Spleen (tissue), 11 donors: ENCODE results near the gene IKZF5. TPM values are rescaled to one million over a fixed set of nuclear protein-coding genes. Genes with fewer than 3 reads are reported as not detected.

Source experiments
- DNase-seq: peaks from one replicate; pipeline ENCODE4 v3.0.0-alpha.2; 2020
- H3K27ac ChIP-seq, 8 donors: fragments of 200-600 bp; sonication (generic) in 7 of 8; 1 replicate in 4 of 8; 2 replicates in 4 of 8; pipeline versions ENCODE4 v1.5.0 to v1.8.0; 2016 to 2021; ENCODE audit warnings: inconsistent platforms in 4 of 8, mild to moderate bottlenecking in 4 of 8, moderate library complexity in 1 of 8
- H3K27me3 ChIP-seq, 7 donors: fragments of 200-600 bp; sonication (generic) in 6 of 7; replicated peaks in 1 of 7; 1 replicate in 4 of 7; 2 replicates in 3 of 7; pipeline versions ENCODE4 v1.5.0 to v1.8.0; 2016 to 2021; ENCODE audit warnings: inconsistent platforms in 3 of 7, mild to moderate bottlenecking in 1 of 7
- H3K36me3 ChIP-seq, 6 donors: fragments of 200-600 bp; sonication (generic) in 5 of 6; 1 replicate in 4 of 6; 2 replicates in 2 of 6; pipeline versions ENCODE4 v1.5.0 to v1.8.0; 2016 to 2021; ENCODE audit warnings: inconsistent platforms in 2 of 6
- H3K4me1 ChIP-seq, 6 donors: fragments of 200-600 bp; sonication (generic) in 5 of 6; 1 replicate in 3 of 6; 2 replicates in 3 of 6; pipeline versions ENCODE4 v1.5.0 to v1.8.0; 2016 to 2021; ENCODE audit warnings: inconsistent platforms in 3 of 6
- H3K4me3 ChIP-seq, 8 donors: fragments of 200-600 bp; sonication (generic) in 7 of 8; 1 replicate in 4 of 8; 2 replicates in 4 of 8; pipeline versions ENCODE4 v1.5.0 to v1.8.0; 2016 to 2021; ENCODE audit warnings: inconsistent platforms in 4 of 8, mild to moderate bottlenecking in 4 of 8, moderate library complexity in 2 of 8
- H3K9me3 ChIP-seq, 8 donors: fragments of 200-600 bp; sonication (generic) in 7 of 8; 1 replicate in 4 of 8; 2 replicates in 4 of 8; pipeline versions ENCODE4 v1.5.0 to v1.8.0; 2016 to 2021; ENCODE audit warnings: inconsistent platforms in 4 of 8
- POLR2A ChIP-seq, 3 donors: fragments of 450-650 bp; IDR thresholded peaks; one replicate each; pipeline ENCODE4 v1.5.1; 2017; ENCODE audit warnings: antibody characterized with exemption in 3 of 3, mild to moderate bottlenecking in 1 of 3
- POLR2AphosphoS5 ChIP-seq, 3 donors: sonication (generic); formaldehyde crosslinking; IDR thresholded peaks; one replicate each; pipeline ENCODE4 v1.5.1; 2017; ENCODE audit warnings: antibody characterized with exemption in 3 of 3
- WGBS, 5 donors: extraction: QIAGEN DNeasy Blood & Tissue Kit in 3 of 5; methylation state at CpG; one replicate each; pipeline versions ENCODE4 v1.1.5 to v1.1.7; 2013 to 2018; 5-methylcytosine and 5-hydroxymethylcytosine counted together
- intact Hi-C: fragments of 100-400 bp; cut with DNase I; formaldehyde crosslinking; loops from one replicate; pipeline ENCODE4 v1.15.0; 2023; ENCODE audit warnings: low total_unique reads
- polyA plus RNA-seq, 3 donors: library from polyadenylated mRNA; stranded (reverse); fragments of 200-250 nt; gene quantifications; one replicate each; pipeline ENCODE4 v1.2.1, GENCODE V29; 2013
- total RNA-seq, 7 donors: library from RNA; depleted of rRNA in 3 of 7; stranded (reverse); fragments of >200 nt in 3 of 7; fragmentation: NEBNext Ultra II Directional in 4 of 7; extraction: Animal tissue kit (Norgen Biotek cat#: 25700) in 4 of 7; gene quantifications; one replicate each; pipeline versions ENCODE4 v1.1.0 to v1.2.1, GENCODE V29; 2016 to 2021
- TF ChIP-seq, protein P1 (sequence below), 11 experiments: fragments of 200-600 bp in 7 of 11; fragments of 450-650 bp in 4 of 11; sonication (generic) in 4 of 11; IDR thresholded peaks in 8 of 11; conservative IDR thresholded peaks in 3 of 11; 1 replicate in 7 of 11; 2 replicates in 4 of 11; pipeline versions ENCODE4 v1.4.0 to v1.8.0; 2016 to 2021; ENCODE audit warnings: antibody characterized with exemption in 11 of 11, inconsistent platforms in 4 of 11, mild to moderate bottlenecking in 1 of 11
- donor health status: healthy with polysubstance abuse.
- donor health status: DM: no; HTN: no; CAD: no; lungs with moderate emphysema.
- donor health status: DM: no; HTN: no; CAD: no.
- donor health status: Bipolar disorder and iron deficiency.
- donor health status: healthy.
- donor health status: DM: no; HTN: no; CAD: no.
- donor health status: DM: yes; HTN: yes; CAD: no.

Gene IKZF5
- total and polyA plus RNA-seq, 10 donors: 8.9 to 26.7 (median 16.2) TPM

DNA sequence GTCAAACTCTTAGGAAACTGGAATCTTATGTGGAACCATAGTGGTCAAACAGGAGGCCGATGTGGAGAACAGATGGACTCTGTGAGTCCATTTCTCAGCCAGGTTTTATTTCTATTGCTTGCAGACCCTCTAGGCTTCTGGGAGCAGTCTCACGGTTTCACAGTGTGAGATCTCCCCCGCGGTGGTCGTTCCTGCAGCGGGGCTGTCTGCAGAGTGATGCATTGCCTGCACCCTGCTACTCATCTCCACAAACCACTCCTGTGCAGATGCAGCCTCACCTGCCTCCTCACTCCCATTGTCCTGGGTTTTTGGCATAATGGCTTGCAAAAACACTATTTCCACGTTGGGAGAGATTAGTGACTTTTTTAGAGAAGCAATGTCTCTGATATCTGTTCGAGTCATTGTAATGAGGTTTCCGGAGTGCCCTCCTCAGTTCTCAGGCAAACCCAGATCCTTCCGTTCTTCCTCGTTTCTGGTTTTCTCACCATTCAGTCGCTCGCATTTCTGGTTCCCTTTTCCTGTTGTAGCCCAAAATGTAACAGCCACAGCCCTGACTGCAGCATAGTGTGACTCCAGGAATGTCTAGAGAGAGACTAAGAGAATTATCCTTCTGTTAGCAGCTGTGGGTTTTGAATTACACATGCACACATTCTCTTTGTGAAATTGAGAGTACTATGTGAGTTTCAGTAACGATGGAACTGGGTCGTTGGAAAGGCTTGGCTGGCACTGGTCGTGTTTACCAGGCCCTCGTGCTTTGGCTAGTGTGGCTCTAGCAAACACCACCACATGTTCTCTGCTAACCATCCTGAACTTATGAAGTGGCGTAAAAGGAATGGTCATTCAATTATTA lies 30.4 kb upstream of the IKZF5 start:
- Histone ChIP-seq H3K27me3 (no peaks in the 10 kb centered on the region), H3K4me3 (no peak overlapping the region), H3K4me1 (peaks cover 0 to 12% (median 0%) of the 10 kb centered on the region in 6 donors), H3K36me3 (peaks cover 0 to 64% (median 19%) of the 10 kb centered on the region in 6 donors), H3K9me3 (no peaks in the 10 kb centered on the region), H3K27ac (no peak overlapping the region)
- no peak for DNase-seq
- 43 to 60% (median 52%) methylated on average over 18 of the region's 18 CpGs for WGBS, 5 donors
- intact Hi-C loops: no loop called here
- TF ChIP-seq POLR2A (IDR thresholded peaks at IDR 0.05) (no peak), POLR2AphosphoS5 (IDR thresholded peaks at IDR 0.05) (no peak)
- TF ChIP-seq, protein P1, sequence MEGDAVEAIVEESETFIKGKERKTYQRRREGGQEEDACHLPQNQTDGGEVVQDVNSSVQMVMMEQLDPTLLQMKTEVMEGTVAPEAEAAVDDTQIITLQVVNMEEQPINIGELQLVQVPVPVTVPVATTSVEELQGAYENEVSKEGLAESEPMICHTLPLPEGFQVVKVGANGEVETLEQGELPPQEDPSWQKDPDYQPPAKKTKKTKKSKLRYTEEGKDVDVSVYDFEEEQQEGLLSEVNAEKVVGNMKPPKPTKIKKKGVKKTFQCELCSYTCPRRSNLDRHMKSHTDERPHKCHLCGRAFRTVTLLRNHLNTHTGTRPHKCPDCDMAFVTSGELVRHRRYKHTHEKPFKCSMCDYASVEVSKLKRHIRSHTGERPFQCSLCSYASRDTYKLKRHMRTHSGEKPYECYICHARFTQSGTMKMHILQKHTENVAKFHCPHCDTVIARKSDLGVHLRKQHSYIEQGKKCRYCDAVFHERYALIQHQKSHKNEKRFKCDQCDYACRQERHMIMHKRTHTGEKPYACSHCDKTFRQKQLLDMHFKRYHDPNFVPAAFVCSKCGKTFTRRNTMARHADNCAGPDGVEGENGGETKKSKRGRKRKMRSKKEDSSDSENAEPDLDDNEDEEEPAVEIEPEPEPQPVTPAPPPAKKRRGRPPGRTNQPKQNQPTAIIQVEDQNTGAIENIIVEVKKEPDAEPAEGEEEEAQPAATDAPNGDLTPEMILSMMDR (IDR thresholded peaks at IDR 0.05 in 8 of 11, conservative IDR thresholded peaks at IDR 0.05 in 3 of 11): no peak

DNA sequence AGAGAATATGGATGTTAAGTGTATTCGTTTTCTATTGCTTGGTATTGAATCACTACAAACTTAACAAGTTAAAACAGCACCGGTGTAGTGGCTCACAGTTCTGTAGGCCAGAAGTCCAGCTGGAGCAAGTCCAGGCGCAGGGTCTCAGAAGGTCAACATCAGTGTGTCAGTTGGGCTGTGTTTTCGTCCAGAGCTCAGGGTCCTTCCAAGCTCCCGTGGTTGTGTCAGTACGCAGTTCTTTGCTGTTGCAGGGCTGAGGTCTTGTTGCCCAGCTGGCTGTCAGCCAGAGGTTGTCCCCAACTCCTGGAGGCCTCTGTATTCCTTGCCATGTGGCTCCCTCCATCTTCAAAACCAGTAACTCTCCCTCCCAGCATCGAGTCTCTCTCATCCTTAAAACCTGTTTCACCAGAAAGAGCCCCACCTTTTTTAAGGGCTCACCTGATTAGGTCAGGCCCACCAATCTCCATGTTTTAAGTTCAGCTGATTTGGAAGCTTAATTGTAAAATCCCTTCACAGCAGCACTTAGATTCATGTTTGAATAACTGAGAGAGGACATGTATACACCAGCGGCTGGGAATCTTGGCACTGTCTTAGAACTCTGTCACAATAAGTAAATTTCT lies 27.0 kb upstream of the IKZF5 start:
- TF ChIP-seq POLR2A (IDR thresholded peaks at IDR 0.05) (no peak), POLR2AphosphoS5 (IDR thresholded peaks at IDR 0.05) (no peak)
- TF ChIP-seq, protein P1 (IDR thresholded peaks at IDR 0.05 in 8 of 11, conservative IDR thresholded peaks at IDR 0.05 in 3 of 11): no peak
- 84 to 93% (median 92%) methylated on average over 8 of the region's 8 CpGs for WGBS, 5 donors
- Histone ChIP-seq H3K27me3 (no peaks in the 10 kb centered on the region), H3K36me3 (peaks cover 0 to 49% (median 19%) of the 10 kb centered on the region in 6 donors), H3K9me3 (no peaks in the 10 kb centered on the region), H3K4me3 (no peak overlapping the region), H3K4me1 (peaks cover 0 to 7% (median 0%) of the 10 kb centered on the region in 6 donors), H3K27ac (no peak overlapping the region)
- no peak for DNase-seq
- intact Hi-C loops: no loop called here

GRCh38 chr10:123034332-123034731 lies 25.7 kb upstream of the IKZF5 start:
- TF ChIP-seq POLR2AphosphoS5 (IDR thresholded peaks at IDR 0.05) (no peak), POLR2A (IDR thresholded peaks at IDR 0.05) (no peak)
- TF ChIP-seq, protein P1 (IDR thresholded peaks at IDR 0.05 in 8 of 11, conservative IDR thresholded peaks at IDR 0.05 in 3 of 11): no peak
- Histone ChIP-seq H3K36me3 (peaks cover 0 to 49% (median 19%) of the 10 kb centered on the region in 6 donors), H3K9me3 (no peaks in the 10 kb centered on the region), H3K4me3 (no peak overlapping the region), H3K27ac (no peak overlapping the region), H3K4me1 (peaks cover 0 to 7% (median 0%) of the 10 kb centered on the region in 6 donors), H3K27me3 (no peaks in the 10 kb centered on the region)
- DNase-seq: no peak
- intact Hi-C loops: no loop called here

DNA sequence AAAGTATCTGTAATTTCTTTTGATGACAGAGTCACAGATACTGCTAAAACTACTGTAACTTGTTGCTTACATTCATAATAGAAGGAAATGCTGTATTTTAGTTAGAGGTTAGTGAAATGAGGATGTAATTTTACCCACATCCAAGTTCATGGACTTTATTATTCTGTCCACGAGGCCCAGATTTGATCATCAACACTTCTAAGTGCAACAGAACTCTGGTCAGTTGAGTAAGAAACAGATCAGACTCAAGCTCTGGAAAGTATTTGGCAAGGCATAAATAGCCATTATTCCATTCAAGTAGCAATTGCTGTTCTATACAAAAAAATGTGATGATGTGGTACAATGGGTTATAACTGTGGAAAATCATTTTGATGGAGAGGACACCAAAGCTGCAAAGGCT lies 22.5 kb upstream of the IKZF5 start:
- Histone ChIP-seq H3K27ac (no peak overlapping the region), H3K4me1 (no peaks in the 10 kb centered on the region)
- WGBS, 5 donors: 70 to 90% (median 89%) methylated on average over 1 of the region's 1 CpG

More for the DNA sequence above, 22.5 kb upstream of the IKZF5 start:
- no peak for DNase-seq
- no peaks in the 10 kb centered on the region for H3K9me3 ChIP-seq
- H3K36me3 ChIP-seq: peaks cover 0 to 22% (median 8%) of the 10 kb centered on the region in 6 donors
- no peaks in the 10 kb centered on the region for H3K27me3 ChIP-seq
- TF ChIP-seq POLR2A (IDR thresholded peaks at IDR 0.05) (no peak), POLR2AphosphoS5 (IDR thresholded peaks at IDR 0.05) (no peak)
- TF ChIP-seq, protein P1 (IDR thresholded peaks at IDR 0.05 in 8 of 11, conservative IDR thresholded peaks at IDR 0.05 in 3 of 11): no peak
- intact Hi-C loops: no loop called here
- H3K4me3 ChIP-seq: no peak overlapping the region
